ENCODE data around the gene SLX4IP. TPM values are rescaled to one million over a fixed set of nuclear protein-coding genes. Genes with fewer than 3 reads are reported as not detected.
A peak's percentile ranks its signal among the peaks of the same experiment; 100 is the strongest.

Gene SLX4IP
- total RNA-seq, 2 experiments from 2014 or later, result 1.6 to 1.8 TPM

- TF ChIP-seq CTCF (IDR thresholded peaks at IDR 0.05), result no peak
- H3K36me3 Mint-ChIP-seq (ENCODE audit: low read depth), result peaks cover 5% of the 10 kb centered on the region
- H3K4me1 ChIP-seq (ENCODE audit: insufficient read depth, low read length), result peaks cover 12% of the 10 kb centered on the region
- no peaks in the 10 kb centered on the region for H3K9me3 ChIP-seq (ENCODE audit: control insufficient read depth in 1 of 2, insufficient read depth in 1 of 2, low read length in 2 of 2)
- H3K27ac Mint-ChIP-seq, result no peak overlapping the region
- H3K27me3 Mint-ChIP-seq, result no peaks in the 10 kb centered on the region
- ATAC-seq (ENCODE audit: poor library complexity) (no peak), DNase-seq (no peak)
- ChIA-PET POLR2A (interaction anchor here (1.1 kb wide), 1 partner anchor 38 kb away, joined by 3 read pairs; the partner anchor contains the start of genes MKKS and SLX4IP), CTCF (no interaction called here)
- no peaks in the 10 kb centered on the region for H3K9me3 Mint-ChIP-seq
- H3K27me3 ChIP-seq (ENCODE audit: control insufficient read depth in 1 of 2, insufficient read depth in 2 of 2, low read length in 2 of 2), result no peaks in the 10 kb centered on the region
- H3K36me3 ChIP-seq (ENCODE audit: insufficient read depth, low read length), result no peaks in the 10 kb centered on the region
- no peak overlapping the region for H3K4me3 ChIP-seq (ENCODE audit: low read length)
- intact Hi-C loops (cut with DNase I, micrococcal nuclease), result loop anchor here in 1 of 2 experiments (10.0 kb wide), 1 partner anchor 732 kb away; no protein-coding TSS in a partner anchor
- H3K27ac ChIP-seq (ENCODE audit: low read depth in 1 of 2, low read length in 2 of 2), result no peak overlapping the region
- no peak overlapping the region for H3K4me3 Mint-ChIP-seq
- H3K4me1 Mint-ChIP-seq (ENCODE audit: low read depth), result peaks cover 26% of the 10 kb centered on the region
Measured at GRCh38 chr20:10472871-10473270, 37.8 kb downstream of the SLX4IP start.

GRCh38 chr20:10474606-10475184 is 39.6 kb downstream of the SLX4IP start:
- Histone ChIP-seq H3K4me1 (ENCODE audit: insufficient read depth, low read length) (peaks cover 12% of the 10 kb centered on the region), H3K9me3 (ENCODE audit: control insufficient read depth in 1 of 2, insufficient read depth in 1 of 2, low read length in 2 of 2) (no peaks in the 10 kb centered on the region), H3K27me3 (ENCODE audit: control insufficient read depth in 1 of 2, insufficient read depth in 2 of 2, low read length in 2 of 2) (no peaks in the 10 kb centered on the region), H3K36me3 (ENCODE audit: insufficient read depth, low read length) (no peaks in the 10 kb centered on the region), H3K4me3 (ENCODE audit: low read length) (no peak overlapping the region), H3K27ac (ENCODE audit: low read depth in 1 of 2, low read length in 2 of 2) (no peak overlapping the region)
- peaks cover 20% of the 10 kb centered on the region for H3K4me1 Mint-ChIP-seq (ENCODE audit: low read depth)
- intact Hi-C loops (cut with DNase I, micrococcal nuclease), result loop anchor here in 1 of 2 experiments (10.0 kb wide), 1 partner anchor 730 kb away; no protein-coding TSS in a partner anchor
- H3K4me3 Mint-ChIP-seq, result no peak overlapping the region
- peaks cover 5% of the 10 kb centered on the region for H3K36me3 Mint-ChIP-seq (ENCODE audit: low read depth)
- ChIA-PET CTCF (no interaction called here), POLR2A (no interaction called here)
- DNase-seq, result peak in 1 of 14 experiments; percentile 15
- TF ChIP-seq CTCF (IDR thresholded peaks at IDR 0.05), result no peak
- H3K9me3 Mint-ChIP-seq, result no peaks in the 10 kb centered on the region
- no peak overlapping the region for H3K27ac Mint-ChIP-seq
- H3K27me3 Mint-ChIP-seq, result no peaks in the 10 kb centered on the region
- ATAC-seq (ENCODE audit: poor library complexity), result no peak

- peaks cover 12% of the 10 kb centered on the region for H3K4me1 ChIP-seq (ENCODE audit: insufficient read depth, low read length)
- H3K4me3 Mint-ChIP-seq, result no peak overlapping the region
- ATAC-seq (ENCODE audit: poor library complexity) (no peak), DNase-seq (no peak)
- no peaks in the 10 kb centered on the region for H3K9me3 Mint-ChIP-seq
- no peaks in the 10 kb centered on the region for H3K27me3 Mint-ChIP-seq
- peaks cover 5% of the 10 kb centered on the region for H3K36me3 Mint-ChIP-seq (ENCODE audit: low read depth)
- H3K27me3 ChIP-seq (ENCODE audit: control insufficient read depth in 1 of 2, insufficient read depth in 2 of 2, low read length in 2 of 2), result no peaks in the 10 kb centered on the region
- TF ChIP-seq CTCF (IDR thresholded peaks at IDR 0.05), result no peak
- intact Hi-C loops (cut with DNase I, micrococcal nuclease), result loop anchor here in 1 of 2 experiments (10.0 kb wide), 1 partner anchor 730 kb away; no protein-coding TSS in a partner anchor
- no peaks in the 10 kb centered on the region for H3K9me3 ChIP-seq (ENCODE audit: control insufficient read depth in 1 of 2, insufficient read depth in 1 of 2, low read length in 2 of 2)
- H3K27ac ChIP-seq (ENCODE audit: low read depth in 1 of 2, low read length in 2 of 2), result no peak overlapping the region
- peaks cover 20% of the 10 kb centered on the region for H3K4me1 Mint-ChIP-seq (ENCODE audit: low read depth)
- H3K4me3 ChIP-seq (ENCODE audit: low read length), result no peak overlapping the region
- H3K27ac Mint-ChIP-seq, result no peak overlapping the region
- ChIA-PET CTCF (no interaction called here), POLR2A (no interaction called here)
- no peaks in the 10 kb centered on the region for H3K36me3 ChIP-seq (ENCODE audit: insufficient read depth, low read length)
Measured at GRCh38 chr20:10475225-10475624, 40.1 kb downstream of the SLX4IP start.

Measured in CD4-positive, alpha-beta T cell (primary cell).